HCEC 1CT (cell line): Measurements from ENCODE around the gene NAMPT.
A peak's percentile ranks its signal among the peaks of the same experiment; 100 is the strongest.

Source experiments
- DNase-seq: peaks from one replicate; pipeline ENCODE4 v3.0.0-alpha.2; 2017

The NAMPT gene

DNA sequence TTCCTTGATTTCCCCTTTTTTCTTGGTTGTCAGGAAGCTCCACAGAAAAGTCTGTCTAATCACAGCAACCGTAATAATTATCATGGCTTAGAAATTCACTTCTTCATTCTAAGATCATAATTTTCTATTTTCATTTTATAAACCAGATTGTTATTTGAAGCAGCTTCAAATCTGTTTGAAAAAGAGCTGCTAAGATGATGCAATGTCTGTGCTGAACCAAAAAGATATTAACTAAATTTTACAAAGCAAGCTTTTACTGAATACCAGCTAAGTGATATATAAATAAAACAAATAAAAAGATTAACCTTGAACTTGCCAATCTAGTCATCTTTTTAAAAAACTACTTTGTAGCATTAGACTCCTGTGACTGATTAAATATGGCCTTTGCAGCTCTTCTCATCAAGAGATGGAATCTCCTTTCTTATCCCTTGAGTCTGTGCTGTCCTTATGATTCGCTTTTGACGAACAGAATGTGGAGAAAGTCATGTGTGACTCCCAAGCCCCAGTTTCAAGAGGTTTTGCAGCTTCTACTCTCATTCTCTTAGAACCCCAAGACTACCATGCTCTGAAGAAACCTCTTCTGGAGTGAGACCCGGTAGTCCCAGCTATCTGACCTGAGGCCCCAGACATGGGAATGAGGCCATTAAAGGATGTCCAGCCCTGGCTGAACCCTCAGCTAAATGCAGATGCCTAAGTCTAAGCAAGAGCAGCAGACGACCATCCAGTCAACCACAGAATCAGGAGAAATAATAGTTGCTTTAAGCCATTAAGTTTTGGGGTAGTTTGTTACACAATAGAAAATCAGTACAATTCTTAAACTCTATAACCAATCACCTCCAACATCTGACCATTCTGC, 14.4 kb downstream of the NAMPT start:
- DNase-seq, result no peak

DNA sequence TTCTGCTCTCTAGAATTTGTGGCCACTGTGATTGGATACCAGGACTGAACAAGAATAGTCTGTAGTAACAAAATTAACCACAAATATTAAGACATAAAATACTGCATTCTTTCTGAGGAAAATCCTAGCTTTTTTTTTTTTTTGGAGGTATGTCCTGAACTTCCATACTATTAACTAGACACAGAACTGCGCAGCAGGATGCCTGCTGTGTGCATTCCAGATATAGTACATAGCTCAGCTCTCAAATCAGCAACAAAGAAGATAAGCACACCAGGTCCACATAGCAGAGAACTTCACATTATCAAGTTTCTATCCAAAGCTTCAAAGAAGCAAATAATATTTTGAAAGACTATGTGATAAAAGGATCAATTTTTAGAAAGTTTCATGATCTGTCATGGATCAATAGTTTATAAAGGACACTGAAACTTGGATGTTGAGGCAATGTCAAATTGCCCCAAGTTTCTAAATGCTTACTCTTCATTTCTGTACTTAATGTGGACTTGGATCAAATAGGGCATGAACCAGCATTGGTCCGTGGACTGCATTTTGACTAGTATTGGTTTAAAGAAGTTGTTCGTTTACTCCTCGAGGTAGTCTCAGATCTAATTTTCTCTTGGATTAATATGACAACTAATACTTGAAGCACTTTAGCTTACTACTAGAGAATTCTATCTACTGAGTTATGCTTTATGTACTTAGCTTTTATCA, 15.4 kb downstream of the NAMPT start:
- no peak for DNase-seq

DNA sequence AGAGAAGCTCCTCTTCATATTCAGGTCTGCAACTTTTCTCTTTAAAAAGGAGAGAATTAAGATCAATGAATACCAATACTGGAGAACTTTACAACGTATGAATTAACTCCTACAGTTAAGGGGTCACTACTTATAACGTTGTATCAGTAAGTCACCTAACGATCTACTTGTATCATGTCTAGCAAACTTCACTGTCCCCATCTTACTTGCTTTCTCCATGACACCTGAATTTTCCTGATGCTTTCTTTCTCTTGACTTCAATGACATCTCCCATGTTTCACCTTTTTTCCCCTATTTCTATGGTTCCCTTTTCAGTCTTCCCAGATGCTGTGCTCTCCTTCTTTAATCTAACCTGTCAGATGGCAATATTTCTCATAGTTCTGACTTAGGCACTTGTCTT, 19.6 kb downstream of the NAMPT start:
- DNase-seq, result no peak

DNA sequence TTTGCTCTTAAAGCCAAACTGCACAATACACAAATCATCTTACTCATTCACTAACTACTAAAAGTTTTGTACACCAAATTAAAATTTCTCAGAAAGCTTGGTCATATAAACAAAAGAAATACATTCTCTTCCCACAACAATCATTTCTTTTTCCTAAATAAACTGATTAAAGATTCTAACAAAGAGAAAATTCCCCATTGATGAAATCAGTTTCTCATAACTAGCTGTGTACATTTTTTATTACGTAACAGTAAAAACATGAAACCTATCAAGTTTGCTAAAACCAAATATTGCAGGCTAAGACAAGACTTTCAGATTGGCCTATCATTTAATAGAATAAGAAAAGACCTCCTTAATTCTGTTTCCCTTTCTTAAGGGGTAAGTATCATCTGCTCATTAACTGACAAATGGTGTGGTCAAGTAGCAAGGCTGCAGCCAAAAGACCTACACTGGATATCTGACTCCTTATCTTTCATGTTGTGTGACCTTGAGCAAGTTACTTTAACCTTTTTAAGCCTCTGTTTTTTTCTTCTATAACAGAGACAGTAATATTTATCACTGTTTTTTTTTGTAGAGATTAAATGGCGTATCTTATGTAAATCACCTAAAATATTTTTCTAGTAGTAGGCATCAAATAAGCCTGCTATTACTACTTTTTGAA, 22.4 kb downstream of the NAMPT start:
- DNase-seq, result no peak

DNA sequence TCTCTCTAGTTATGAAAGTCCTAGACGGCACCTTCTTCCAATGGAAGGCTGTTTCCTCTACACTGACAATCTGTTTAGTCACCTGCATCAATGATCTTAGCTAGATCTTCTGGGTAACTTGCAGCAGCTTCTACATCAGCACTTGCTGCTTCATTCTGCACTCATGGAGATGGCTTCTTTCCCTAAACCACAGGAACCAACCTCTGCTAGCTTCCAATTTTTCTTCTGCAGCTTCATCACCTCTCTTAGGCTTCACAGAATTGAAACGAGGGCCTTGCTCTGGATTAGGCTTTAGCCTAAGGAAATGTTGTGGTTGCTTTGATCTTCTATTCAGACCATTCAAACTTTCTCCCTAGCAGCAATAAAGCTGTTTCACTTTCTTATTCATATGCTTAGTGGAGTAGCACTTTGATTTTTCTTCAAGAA, 24.6 kb downstream of the NAMPT start:
- DNase-seq, result no peak

DNA sequence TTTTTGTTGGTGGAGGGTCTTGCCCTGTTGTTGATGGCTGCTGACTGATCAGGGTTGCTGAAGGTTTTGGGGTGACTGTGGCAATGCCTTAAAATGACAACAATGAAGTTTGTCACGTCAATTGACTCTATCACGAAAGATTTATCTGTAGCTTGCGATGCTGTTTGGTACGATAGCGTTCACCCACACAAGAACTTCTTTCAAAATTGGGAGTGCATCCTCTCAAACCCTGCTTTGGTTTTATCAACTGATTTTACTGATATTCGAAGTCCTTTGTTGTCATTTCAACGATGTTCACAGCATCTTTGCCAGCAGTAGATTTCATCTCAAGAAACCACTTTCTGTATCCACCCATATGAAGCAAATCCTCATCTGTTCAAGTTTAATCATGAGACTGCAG, 26.0 kb downstream of the NAMPT start:
- no peak for DNase-seq

DNA sequence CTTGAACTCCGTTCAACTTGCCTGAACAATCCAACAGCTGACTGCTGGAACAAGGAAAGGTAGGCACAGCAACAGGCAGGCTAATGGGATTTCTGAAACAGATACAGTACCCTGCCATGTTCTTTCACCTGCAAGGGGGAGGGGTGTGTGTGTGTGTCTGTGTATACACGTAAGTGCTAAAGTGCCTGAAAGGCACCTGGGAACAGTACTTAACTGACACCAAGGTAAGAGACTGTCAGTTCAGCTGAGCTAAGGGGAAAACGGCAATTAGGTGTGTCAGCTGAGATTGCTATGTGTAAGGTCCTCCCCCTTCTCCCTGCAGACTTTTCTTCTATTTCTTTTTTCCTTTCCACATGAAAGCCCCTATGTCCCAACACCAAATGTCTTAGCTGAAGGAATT, 27.0 kb downstream of the NAMPT start:
- no peak for DNase-seq

DNA sequence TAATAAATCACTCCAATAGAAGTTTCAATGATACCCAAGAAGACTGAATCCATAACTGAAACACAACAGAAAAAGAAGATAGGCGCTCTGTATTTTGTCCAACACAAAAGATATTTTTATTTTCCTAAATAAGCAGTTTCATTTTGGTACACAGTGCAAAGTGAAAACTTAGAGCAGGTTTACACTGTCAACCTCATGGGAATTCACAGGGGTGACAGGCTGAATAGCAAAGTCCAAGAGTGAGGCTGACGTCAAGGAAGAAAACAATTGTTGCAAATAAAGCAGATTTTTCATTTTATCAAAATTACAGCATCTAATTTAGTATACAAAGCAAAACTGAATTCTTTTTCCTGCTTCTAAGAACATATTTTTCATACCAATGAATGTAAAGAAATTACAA, 28.6 kb downstream of the NAMPT start:
- DNase-seq, result no peak

DNA sequence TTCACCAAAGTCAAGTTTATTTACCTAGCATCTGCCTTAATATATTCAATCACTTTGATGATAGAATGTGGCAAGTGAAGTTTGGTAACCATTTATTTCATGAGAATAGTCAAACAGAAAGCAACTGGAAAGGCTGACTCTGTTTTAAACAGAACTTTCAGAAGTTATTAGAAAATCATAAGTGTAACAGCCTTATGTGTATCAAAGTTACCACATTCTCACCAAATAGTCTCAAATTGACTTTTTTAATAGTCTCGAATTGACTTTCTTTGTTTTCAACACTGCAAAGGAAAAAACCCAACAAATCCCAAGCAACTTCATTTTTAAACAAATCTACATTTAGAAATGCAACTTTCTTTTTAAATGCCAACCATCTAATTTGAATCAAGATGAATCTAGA, 29.5 kb downstream of the NAMPT start:
- no peak for DNase-seq

DNA sequence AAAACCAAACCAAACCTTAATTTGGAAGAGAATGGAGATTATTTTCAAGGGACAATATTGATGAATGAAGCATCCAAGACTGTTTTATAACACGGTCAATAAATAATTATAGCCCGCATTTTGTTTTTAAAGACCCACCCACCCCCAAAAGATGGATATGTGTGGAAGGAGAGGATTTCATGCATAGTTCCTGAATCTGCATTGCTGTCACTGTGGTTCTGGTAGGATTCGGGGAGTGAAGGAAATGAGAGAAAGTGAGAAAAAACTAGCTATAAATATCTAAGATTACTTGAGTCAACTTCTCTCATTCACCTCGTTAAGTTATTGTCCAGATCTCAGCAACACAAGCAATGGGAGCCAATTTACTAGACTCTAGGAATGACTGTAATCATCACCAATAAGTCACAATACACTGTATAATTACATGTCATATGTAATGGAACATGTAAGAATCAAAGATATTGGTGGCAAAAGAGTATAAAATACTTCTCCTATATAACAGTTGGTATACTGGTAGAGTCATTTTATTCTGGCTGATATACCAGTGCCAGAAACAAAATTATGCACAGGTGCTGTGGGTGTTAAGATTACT, 30.2 kb downstream of the NAMPT start:
- DNase-seq, result no peak

DNA sequence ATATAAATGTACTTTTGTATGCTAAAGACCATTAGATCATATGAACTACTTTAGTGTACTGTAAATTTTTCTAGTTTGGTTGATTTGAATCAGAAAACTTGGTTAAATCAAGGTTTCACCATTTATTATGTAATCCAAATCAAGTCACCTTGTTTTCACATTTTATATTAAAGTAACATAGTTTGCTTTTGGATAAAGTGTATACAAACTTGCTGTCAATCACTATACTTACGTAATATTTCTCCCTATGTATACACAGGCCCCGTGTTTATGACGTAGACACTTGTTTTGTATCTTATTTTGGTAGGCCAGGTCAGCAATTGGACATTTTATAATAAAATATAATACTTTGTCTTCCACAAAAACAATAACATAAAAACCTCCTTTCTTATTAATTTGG, 32.2 kb downstream of the NAMPT start:
- DNase-seq, result no peak

DNA sequence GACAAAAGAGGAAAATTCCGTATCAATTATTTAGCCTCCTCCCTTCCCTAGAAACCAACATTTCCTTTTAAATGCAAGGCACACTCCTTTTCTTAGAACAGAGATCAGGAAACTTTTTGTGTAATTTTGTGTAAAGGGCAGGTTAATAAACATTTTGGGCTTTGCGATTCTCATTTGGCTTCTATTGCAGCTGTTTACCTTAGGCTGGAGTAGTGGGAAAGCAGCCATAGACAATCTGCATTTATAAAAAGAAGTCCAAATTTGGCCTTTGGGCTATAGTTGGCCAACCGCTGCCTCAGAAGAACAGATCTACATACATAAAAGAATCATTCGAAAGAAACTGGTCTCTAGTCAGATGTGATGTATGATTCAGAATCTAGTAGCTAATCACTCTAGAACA, 35.3 kb downstream of the NAMPT start:
- DNase-seq, result no peak

DNA sequence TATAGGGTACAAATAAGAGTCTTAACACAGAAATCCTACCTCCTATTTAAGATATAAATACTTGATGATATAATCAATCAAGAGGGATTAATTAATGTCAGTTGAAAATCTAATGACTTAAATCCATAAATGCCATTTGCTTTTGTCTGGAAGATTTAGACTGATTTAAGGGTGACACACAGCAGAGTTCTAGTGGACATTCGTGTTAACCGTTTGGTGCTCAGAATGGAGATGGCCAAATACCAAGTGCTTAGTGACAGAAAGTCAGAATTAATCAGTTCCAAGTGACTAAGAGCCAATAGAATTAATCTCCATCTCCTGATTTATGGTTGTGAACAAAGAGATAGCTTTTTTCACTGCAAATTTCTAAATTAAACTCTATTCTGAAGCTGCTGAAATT, 36.2 kb downstream of the NAMPT start:
- DNase-seq, result no peak

DNA sequence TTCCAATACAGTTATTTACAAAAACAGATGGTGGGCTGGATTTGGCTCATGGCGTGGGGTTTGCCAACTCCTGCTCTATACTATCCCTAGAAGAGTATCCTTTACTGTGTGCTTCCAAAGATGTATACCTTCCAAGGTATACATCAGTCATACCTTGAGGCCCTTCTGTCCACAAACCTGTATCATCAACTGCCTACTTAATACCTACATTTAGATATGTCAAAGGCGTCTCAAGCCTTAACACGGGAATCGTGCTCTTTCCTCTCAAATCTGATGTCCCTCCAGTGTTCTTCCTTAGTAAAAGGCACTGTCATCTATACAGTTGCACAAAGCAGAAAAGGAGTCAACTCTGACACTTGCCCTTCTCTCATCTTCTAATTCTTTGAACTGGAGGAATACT, 36.9 kb downstream of the NAMPT start:
- DNase-seq, result no peak

DNA sequence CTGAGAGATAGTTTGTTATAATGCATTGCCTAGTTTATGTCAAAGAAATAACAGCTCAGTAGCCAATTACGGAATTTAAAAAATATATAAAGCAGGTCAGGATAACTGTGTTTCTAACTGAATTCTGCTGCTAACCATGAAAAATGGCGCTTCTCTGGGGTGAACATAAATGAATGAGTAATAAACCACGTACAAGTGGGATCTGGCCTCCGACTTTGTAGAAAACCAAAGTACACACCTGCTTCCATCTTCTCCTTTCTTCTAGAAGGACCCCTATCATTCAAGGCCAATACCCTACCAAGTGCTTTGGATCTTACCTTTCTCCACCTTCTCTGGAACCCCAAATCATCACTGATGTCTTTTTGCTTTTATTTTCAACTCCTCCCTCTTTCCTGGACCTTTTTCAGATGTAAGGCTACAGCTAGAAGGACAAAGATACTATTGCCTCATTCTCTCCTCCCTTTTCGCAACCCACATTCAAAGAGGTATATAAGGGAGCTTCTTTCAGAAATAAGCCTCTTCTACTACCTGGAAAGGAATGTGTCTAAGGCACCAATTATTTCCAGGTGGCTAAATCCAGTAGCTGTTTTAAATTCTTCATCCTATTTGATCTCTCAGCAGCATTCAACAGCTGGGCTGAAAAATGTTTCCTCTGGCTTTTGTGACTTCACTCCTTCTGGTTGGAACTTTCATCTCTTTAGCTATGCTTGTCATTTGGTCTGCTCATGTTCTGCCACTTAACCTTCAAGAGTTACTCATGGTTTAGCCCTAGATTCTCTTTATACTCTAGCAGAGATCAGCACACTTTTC, 37.7 kb downstream of the NAMPT start:
- no peak for DNase-seq

DNA sequence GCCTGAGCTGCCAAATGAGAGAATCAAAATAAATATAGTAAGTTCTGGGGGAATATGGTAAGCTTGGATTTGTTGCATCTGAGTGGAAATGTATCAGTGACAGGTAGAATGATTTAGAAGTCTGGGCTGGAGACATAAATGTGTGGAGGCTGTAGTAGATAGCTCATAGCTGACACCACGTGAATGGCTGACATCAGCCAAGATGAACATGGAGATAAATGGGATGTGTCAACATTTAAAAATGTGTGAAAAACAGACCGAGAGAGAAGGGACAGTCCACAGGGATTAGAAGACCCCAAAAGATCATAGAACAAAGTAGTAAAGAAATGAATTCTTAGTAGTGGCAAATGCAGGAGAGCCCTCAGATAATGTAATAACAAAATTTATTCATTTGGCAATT, 40.9 kb downstream of the NAMPT start:
- DNase-seq, result no peak

DNA sequence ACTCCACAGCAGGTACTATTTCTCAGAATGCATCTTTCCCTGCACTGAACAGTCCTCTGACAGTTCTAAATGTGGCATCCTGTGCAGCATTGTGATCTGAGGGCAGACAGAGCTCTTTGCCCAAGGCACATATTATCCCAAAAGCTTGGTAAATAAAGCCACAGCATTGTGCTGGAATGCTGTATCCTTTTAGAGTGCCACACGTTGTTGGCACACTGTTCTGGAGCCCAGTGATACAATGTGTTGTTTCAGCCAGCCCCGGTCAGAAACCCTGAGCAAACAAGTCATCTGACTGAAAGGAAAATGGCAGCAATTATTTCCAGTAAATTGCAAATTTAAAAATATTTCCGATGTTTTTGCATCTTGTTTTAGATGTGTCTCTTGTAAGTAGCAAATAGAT, 45.4 kb downstream of the NAMPT start:
- no peak for DNase-seq

DNA sequence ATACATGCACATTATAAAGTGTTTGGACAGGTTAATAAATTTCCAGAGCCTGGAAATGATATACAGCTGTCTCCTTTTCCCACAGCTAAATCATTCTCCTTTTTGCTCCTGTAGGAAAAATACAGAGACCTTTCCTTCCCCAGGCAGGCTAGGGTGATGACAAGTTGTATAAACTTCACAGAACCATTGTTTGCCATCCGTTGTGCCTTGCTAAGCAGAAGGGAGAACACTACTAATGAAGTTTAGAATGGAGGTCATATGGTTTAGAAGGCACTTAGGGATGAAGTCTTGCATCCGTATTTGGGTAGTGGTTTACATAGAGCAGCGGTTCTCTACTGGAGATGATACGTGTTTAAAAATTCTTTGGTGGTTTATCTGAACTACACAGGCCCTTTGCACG, 46.0 kb downstream of the NAMPT start:
- DNase-seq, result no peak

DNA sequence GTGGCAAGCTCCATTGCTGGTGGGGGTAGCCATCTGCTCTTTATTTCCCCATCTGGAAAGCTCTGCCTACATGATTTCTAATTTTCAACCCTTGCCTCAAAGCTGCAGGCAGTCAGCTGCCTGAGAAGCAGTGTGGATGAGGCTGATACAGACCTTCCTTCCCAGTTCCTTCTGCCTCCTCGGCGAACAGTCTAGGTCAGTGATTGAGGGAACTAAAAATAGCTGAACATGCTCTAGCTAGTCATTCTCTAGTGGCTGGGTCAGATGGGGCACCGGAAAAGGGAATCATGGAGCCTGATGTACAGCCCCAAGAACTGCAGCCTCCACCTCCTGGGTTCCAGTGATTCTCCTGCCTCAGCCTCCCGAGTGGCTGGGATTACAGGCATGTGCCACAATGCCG, 48.7 kb downstream of the NAMPT start:
- DNase-seq, result no peak

DNA sequence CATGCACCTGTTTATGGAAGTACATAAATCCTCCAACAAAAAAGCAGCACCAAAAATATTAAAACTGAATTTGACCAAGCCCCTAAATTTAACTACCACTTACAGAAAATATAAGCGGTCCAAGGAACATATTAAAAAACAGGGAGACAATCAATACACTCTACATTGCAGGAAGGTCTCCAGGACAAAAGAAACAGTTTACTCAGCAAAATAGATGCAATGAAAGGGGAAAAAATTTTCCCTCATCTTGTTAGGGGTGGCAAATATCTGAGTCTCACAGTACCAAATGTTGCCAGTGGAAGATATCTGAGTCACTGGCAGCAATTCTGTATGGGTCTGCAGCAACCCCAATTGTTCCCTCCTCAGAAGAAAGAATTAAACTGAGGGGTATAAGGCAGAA, 50.4 kb downstream of the NAMPT start:
- no peak for DNase-seq

DNA sequence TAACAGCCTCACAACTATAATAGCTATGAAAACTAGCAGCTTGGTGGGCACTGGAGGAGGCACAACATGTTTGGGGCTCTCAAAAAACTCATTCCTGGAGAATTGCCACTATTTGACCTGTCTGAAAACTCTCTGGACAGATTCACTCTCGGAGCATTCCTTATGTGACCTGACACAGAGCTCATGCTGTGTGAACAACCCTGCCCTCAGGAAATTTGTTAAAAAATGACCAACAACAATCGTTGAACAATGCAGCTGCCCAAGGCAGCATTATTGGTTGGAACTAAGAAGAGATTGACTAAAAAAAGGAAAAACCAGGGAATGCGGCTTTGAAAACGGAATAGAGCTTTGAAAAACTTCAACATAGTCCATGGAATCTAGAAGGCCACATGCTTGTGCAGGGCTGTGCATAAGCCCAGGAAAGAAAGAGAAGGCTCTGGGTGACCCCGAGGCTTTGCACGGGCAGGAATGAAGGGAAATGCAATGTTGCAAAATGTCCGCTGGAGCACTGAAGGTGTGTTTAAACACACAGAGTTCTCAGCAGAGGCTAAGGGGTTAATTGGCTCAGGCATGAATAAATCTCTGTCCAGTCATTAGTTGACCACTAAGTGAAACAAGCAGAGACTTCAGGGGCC, 52.8 kb downstream of the NAMPT start:
- no peak for DNase-seq

DNA sequence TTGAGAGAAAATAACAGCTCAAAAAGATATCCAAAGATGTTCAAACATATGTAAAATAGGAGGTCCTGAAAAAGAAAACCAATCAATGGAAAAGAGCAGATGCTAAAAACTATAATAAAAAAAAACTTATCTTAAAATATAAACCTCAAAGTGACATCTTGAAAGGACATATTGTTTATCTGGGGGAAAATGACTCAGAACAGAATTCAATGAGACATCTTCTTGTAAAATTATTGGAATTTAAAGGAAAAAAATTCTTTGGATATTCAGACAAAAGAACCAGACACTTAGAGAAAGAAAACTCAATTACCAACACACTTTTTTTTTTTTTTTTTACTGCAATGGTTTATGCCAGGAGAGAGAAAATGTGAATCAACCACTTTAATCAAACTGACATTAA, 58.9 kb downstream of the NAMPT start:
- DNase-seq, result peak; percentile 36
